Activated naive CD8-positive, alpha-beta T cell treated with anti-CD3 and anti-CD28 coated beads, Interleukin-2, amount 50 U/mL, for 24 hours (primary cell): Measurements from ENCODE around the gene CAMTA1.

Source experiments
- ATAC-seq: fragments of 150-1000 bp; cut with Tn5 transposase; one replicate; pipeline ENCODE4 v1.10.0; 2021
- DNase-seq: peaks from one replicate; pipeline ENCODE4 v3.0.0; 2021
- H3K27ac Mint-ChIP-seq: one replicate; pipeline ENCODE4 v1.8.0; 2021; ENCODE audit warnings: mild to moderate bottlenecking, mixed read lengths
- H3K27me3 Mint-ChIP-seq: one replicate; pipeline ENCODE4 v1.8.0; 2021; ENCODE audit warnings: mixed read lengths
- H3K36me3 Mint-ChIP-seq: one replicate; pipeline ENCODE4 v1.8.0; 2021; ENCODE audit warnings: low read depth, mixed read lengths
- H3K4me1 Mint-ChIP-seq: one replicate; pipeline ENCODE4 v1.8.0; 2021; ENCODE audit warnings: mixed read lengths
- H3K4me3 Mint-ChIP-seq: one replicate; pipeline ENCODE4 v1.8.0; 2021; ENCODE audit warnings: mild to moderate bottlenecking, moderate library complexity, mixed read lengths
- H3K9me3 Mint-ChIP-seq: one replicate; pipeline ENCODE4 v1.8.0; 2021; ENCODE audit warnings: mixed read lengths

CAMTA1 gene

GRCh38 chr1:7528386-7529198 lies 743.3 kb downstream of the CAMTA1 start:
- H3K36me3 Mint-ChIP-seq, result no peaks in the 10 kb centered on the region
- no peak overlapping the region for H3K27ac Mint-ChIP-seq
- no peak overlapping the region for H3K4me3 Mint-ChIP-seq
- no peaks in the 10 kb centered on the region for H3K4me1 Mint-ChIP-seq
- H3K9me3 Mint-ChIP-seq, result no peaks in the 10 kb centered on the region
- peaks cover 3% of the 10 kb centered on the region for H3K27me3 Mint-ChIP-seq
- DNase-seq (no peak), ATAC-seq (no peak)

GRCh38 chr1:7529917-7530316 lies 744.7 kb downstream of the CAMTA1 start:
- ATAC-seq (no peak), DNase-seq (no peak)
- H3K27me3 Mint-ChIP-seq, result peaks cover 3% of the 10 kb centered on the region

GRCh38 chr1:7531562-7532340 lies 746.5 kb downstream of the CAMTA1 start:
- H3K4me3 Mint-ChIP-seq, result no peak overlapping the region
- H3K27me3 Mint-ChIP-seq, result peaks cover 10% of the 10 kb centered on the region
- H3K4me1 Mint-ChIP-seq, result peaks cover 3% of the 10 kb centered on the region
- ATAC-seq, result no peak
- no peak for DNase-seq
- no peaks in the 10 kb centered on the region for H3K36me3 Mint-ChIP-seq
- H3K27ac Mint-ChIP-seq, result no peak overlapping the region
- H3K9me3 Mint-ChIP-seq, result no peaks in the 10 kb centered on the region

More at GRCh38 chr1:7529917-7530316, 744.7 kb downstream of the CAMTA1 start:
- H3K4me3 Mint-ChIP-seq, result no peak overlapping the region
- H3K36me3 Mint-ChIP-seq, result no peaks in the 10 kb centered on the region
- H3K27ac Mint-ChIP-seq, result no peak overlapping the region
- no peaks in the 10 kb centered on the region for H3K9me3 Mint-ChIP-seq
- no peaks in the 10 kb centered on the region for H3K4me1 Mint-ChIP-seq

GRCh38 chr1:7533006-7533405 lies 747.8 kb downstream of the CAMTA1 start:
- no peaks in the 10 kb centered on the region for H3K36me3 Mint-ChIP-seq
- peaks cover 9% of the 10 kb centered on the region for H3K27me3 Mint-ChIP-seq
- DNase-seq (no peak), ATAC-seq (no peak)
- H3K4me1 Mint-ChIP-seq, result peaks cover 5% of the 10 kb centered on the region
- H3K27ac Mint-ChIP-seq, result no peak overlapping the region
- H3K4me3 Mint-ChIP-seq, result no peak overlapping the region
- H3K9me3 Mint-ChIP-seq, result no peaks in the 10 kb centered on the region

GRCh38 chr1:7534061-7534825 lies 749.0 kb downstream of the CAMTA1 start:
- H3K36me3 Mint-ChIP-seq, result no peaks in the 10 kb centered on the region
- ATAC-seq, result no peak
- no peak for DNase-seq
- H3K27me3 Mint-ChIP-seq, result peaks cover 9% of the 10 kb centered on the region
- no peaks in the 10 kb centered on the region for H3K9me3 Mint-ChIP-seq
- H3K4me1 Mint-ChIP-seq, result peaks cover 5% of the 10 kb centered on the region
- H3K4me3 Mint-ChIP-seq, result no peak overlapping the region
- no peak overlapping the region for H3K27ac Mint-ChIP-seq

GRCh38 chr1:7535016-7535415 lies 749.8 kb downstream of the CAMTA1 start:
- no peak for DNase-seq
- no peak overlapping the region for H3K27ac Mint-ChIP-seq

GRCh38 chr1:7535934-7536878 lies 751.0 kb downstream of the CAMTA1 start:
- H3K27me3 Mint-ChIP-seq, result peaks cover 9% of the 10 kb centered on the region

More at GRCh38 chr1:7535016-7535415, 749.8 kb downstream of the CAMTA1 start:
- peaks cover 5% of the 10 kb centered on the region for H3K4me1 Mint-ChIP-seq
- H3K27me3 Mint-ChIP-seq, result peaks cover 9% of the 10 kb centered on the region
- no peaks in the 10 kb centered on the region for H3K36me3 Mint-ChIP-seq
- H3K4me3 Mint-ChIP-seq, result no peak overlapping the region
- no peaks in the 10 kb centered on the region for H3K9me3 Mint-ChIP-seq
- no peak for ATAC-seq

GRCh38 chr1:7536891-7537591 lies 751.8 kb downstream of the CAMTA1 start:
- no peak overlapping the region for H3K4me3 Mint-ChIP-seq
- peaks cover 5% of the 10 kb centered on the region for H3K4me1 Mint-ChIP-seq
- no peaks in the 10 kb centered on the region for H3K36me3 Mint-ChIP-seq
- no peak for ATAC-seq
- no peaks in the 10 kb centered on the region for H3K9me3 Mint-ChIP-seq
- no peak overlapping the region for H3K27ac Mint-ChIP-seq
- DNase-seq, result no peak
- H3K27me3 Mint-ChIP-seq, result peaks cover 9% of the 10 kb centered on the region

More at GRCh38 chr1:7535934-7536878, 751.0 kb downstream of the CAMTA1 start:
- Mint-ChIP-seq H3K9me3 (no peaks in the 10 kb centered on the region), H3K36me3 (no peaks in the 10 kb centered on the region), H3K4me1 (peaks cover 5% of the 10 kb centered on the region), H3K27ac (no peak overlapping the region), H3K4me3 (no peak overlapping the region)
- no peak for DNase-seq
- ATAC-seq, result no peak

GRCh38 chr1:7538033-7538432 lies 752.8 kb downstream of the CAMTA1 start:
- ATAC-seq, result peak; percentile 23
- DNase-seq, result no peak
- H3K27ac Mint-ChIP-seq, result no peak overlapping the region
- peaks cover 5% of the 10 kb centered on the region for H3K4me1 Mint-ChIP-seq
- no peak overlapping the region for H3K4me3 Mint-ChIP-seq
- H3K36me3 Mint-ChIP-seq, result no peaks in the 10 kb centered on the region
- no peaks in the 10 kb centered on the region for H3K9me3 Mint-ChIP-seq
- H3K27me3 Mint-ChIP-seq, result peaks cover 9% of the 10 kb centered on the region

- H3K27me3 Mint-ChIP-seq, result peaks cover 11% of the 10 kb centered on the region
- H3K4me3 Mint-ChIP-seq, result no peak overlapping the region
- peaks cover 5% of the 10 kb centered on the region for H3K4me1 Mint-ChIP-seq
- no peak for ATAC-seq
- no peaks in the 10 kb centered on the region for H3K9me3 Mint-ChIP-seq
- H3K27ac Mint-ChIP-seq, result no peak overlapping the region
- no peaks in the 10 kb centered on the region for H3K36me3 Mint-ChIP-seq
- DNase-seq, result no peak
These were observed 753.9 kb downstream of the CAMTA1 start for GRCh38 chr1:7538849-7539768.

- ATAC-seq, result no peak
These were observed 754.5 kb downstream of the CAMTA1 start for GRCh38 chr1:7539769-7540175.

GRCh38 chr1:7540816-7541215 lies 755.6 kb downstream of the CAMTA1 start:
- H3K27ac Mint-ChIP-seq, result no peak overlapping the region
- H3K27me3 Mint-ChIP-seq, result peaks cover 16% of the 10 kb centered on the region
- H3K4me1 Mint-ChIP-seq, result peaks cover 5% of the 10 kb centered on the region
- H3K9me3 Mint-ChIP-seq, result no peaks in the 10 kb centered on the region
- DNase-seq (no peak), ATAC-seq (no peak)
- H3K36me3 Mint-ChIP-seq, result no peaks in the 10 kb centered on the region
- H3K4me3 Mint-ChIP-seq, result no peak overlapping the region

More at GRCh38 chr1:7539769-7540175, 754.5 kb downstream of the CAMTA1 start:
- peak; percentile 37 for DNase-seq
- no peak overlapping the region for H3K27ac Mint-ChIP-seq
- no peaks in the 10 kb centered on the region for H3K9me3 Mint-ChIP-seq
- peaks cover 14% of the 10 kb centered on the region for H3K27me3 Mint-ChIP-seq
- no peaks in the 10 kb centered on the region for H3K36me3 Mint-ChIP-seq
- no peak overlapping the region for H3K4me3 Mint-ChIP-seq
- peaks cover 5% of the 10 kb centered on the region for H3K4me1 Mint-ChIP-seq
